ENCODE results near the gene ITSN2.

Gene ITSN2

GRCh38 chr2:24158131-24158530 lies 202.2 kb downstream of the ITSN2 start:
- H3K27ac ChIP-seq, result no peak overlapping the region
- TF ChIP-seq CTCF (IDR thresholded peaks at IDR 0.05), result no peak
- no peak for DNase-seq (ENCODE audit: low spot score)
- no peak overlapping the region for H3K4me3 ChIP-seq

- Histone ChIP-seq H3K4me3 (no peak overlapping the region), H3K27ac (no peak overlapping the region)
- TF ChIP-seq CTCF (IDR thresholded peaks at IDR 0.05), result no peak
- no peak for DNase-seq (ENCODE audit: low spot score)
Observed at GRCh38 chr2:24153478-24153877, 206.9 kb downstream of the ITSN2 start.
